NCI-H1105 treated with DMSO at 0.1 percent for 48 hours (cell line): ENCODE results near the gene AP2A1.

Source experiments
- DNase-seq: peaks from one replicate; lab custom pipeline; 2025; lab: John Stamatoyannopoulos, UW

Gene AP2A1

DNA sequence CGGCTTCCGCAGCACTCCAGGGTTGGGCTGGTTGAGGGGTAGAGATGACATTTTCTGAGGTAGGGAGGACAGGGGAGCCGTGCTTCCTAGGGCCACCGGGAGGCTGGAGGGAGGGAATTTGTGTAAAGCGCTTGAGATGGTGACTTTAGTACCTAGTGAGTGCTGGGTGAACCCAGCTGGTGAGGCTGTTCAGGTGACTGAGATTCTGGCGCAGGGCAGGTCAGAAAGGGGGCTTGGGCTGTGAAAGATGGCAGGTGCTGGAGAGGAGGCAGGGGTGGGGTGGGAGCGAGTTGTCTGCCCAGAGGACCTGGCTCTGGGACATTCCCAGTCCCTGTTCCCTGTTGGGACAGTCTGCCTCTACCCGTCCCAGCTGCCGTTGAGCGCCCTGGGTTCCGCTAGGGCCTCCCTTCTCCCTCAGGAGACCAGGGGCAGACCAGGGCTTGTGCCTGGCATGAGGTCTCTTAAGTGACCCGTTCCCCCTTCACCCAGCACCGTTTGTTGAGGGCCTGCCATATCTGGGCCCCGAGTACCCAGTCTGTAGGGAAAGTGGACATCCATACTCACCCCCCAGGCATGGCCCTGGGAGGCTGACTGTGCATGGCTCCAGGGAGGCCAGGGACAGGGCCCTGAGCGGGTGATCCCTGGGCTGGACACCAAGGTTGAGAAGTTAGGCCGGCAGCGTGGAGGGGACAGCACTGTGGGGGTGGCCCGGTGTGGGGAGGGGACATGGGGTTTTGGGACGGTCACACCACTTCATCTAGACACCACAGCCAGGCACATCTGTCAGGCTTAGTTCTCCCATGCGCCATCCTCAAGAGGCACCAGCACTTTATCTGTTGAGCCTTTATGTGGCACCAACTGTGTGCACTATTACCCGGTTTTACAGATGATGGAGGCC, 89.1 kb downstream of the AP2A1 start:
- DNase-seq: no peak

DNA sequence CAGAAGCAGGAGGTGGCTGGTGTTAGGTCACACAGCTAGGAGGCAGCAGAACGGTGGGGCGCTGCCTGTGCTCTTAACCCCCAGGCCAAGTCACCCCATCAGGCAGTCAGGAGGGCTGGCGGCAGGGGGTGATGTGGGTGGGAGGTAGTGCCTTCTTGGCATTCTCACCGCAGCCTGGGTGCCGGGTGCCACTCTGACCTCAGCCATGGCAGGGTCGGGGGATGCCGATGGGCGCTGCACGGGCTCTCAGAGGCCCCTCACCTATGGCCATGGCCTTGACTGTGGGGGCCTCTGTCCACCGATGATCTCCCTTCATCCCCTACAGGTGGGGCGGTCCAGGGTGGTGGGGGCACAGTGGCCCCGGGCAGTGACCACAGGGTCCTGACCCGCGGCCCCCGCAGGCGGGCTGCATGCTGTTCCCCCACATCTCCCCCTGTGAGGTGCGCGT, 89.8 kb downstream of the AP2A1 start:
- no peak for DNase-seq
